Fibroblast of skin of left biceps (primary cell): Measurements from ENCODE around the gene CCDC8.
A peak's percentile ranks its signal among the peaks of the same experiment; 100 is the strongest.
"Not testable (repeated sequence)": the region's sequence is repeated elsewhere in the genome, so short reads cannot be mapped to it uniquely, and the experiment has no call there.

Source experiments
- DNase-seq, 2 experiments: peaks; one replicate each; pipeline ENCODE4 v3.0.0-alpha.2; 2013; ENCODE audit warnings: low read depth in 2 of 2

CCDC8 gene

GRCh38 chr19:46413262-46414031 is at the start of gene CCDC8:
CCDC8 (minus strand) TSS chr19:46413564; CDS start chr19:46412810, 754 bp downstream.
- peak; percentile 96 for DNase-seq

GRCh38 chr19:46461537-46461936 is 48.2 kb upstream of the CCDC8 start:
- DNase-seq = no peak

GRCh38 chr19:46460981-46461380 is 47.6 kb upstream of the CCDC8 start:
- no peak for DNase-seq

GRCh38 chr19:46460055-46460454 is 46.7 kb upstream of the CCDC8 start:
- DNase-seq = no peak

- no peak for DNase-seq
These were observed 43.6 kb upstream of the CCDC8 start for GRCh38 chr19:46456930-46457329.

GRCh38 chr19:46454244-46454643 is 40.9 kb upstream of the CCDC8 start:
- no peak for DNase-seq

- DNase-seq = no peak
These were observed 40.3 kb upstream of the CCDC8 start for GRCh38 chr19:46453661-46454060.

GRCh38 chr19:46452186-46452585 is 38.8 kb upstream of the CCDC8 start:
- DNase-seq = no peak

GRCh38 chr19:46451352-46451751 is 38.0 kb upstream of the CCDC8 start:
- DNase-seq = no peak

- DNase-seq = no peak
These were observed 37.4 kb upstream of the CCDC8 start for GRCh38 chr19:46450737-46451136.

GRCh38 chr19:46449228-46449627 is 35.9 kb upstream of the CCDC8 start:
- DNase-seq = no peak

- no peak for DNase-seq
These were observed 35.2 kb upstream of the CCDC8 start for GRCh38 chr19:46448601-46449000.

- no peak for DNase-seq
These were observed 34.5 kb upstream of the CCDC8 start for GRCh38 chr19:46447824-46448223.

GRCh38 chr19:46447006-46447405 is 33.6 kb upstream of the CCDC8 start:
- no peak for DNase-seq

- DNase-seq = no peak
These were observed 32.7 kb upstream of the CCDC8 start for GRCh38 chr19:46446021-46446420.

GRCh38 chr19:46442808-46443450 is 29.6 kb upstream of the CCDC8 start:
- DNase-seq = peak; percentile 47

GRCh38 chr19:46441866-46442265 is 28.5 kb upstream of the CCDC8 start:
- DNase-seq = no peak

- not testable (repeated sequence) for DNase-seq
These were observed 22.3 kb upstream of the CCDC8 start for GRCh38 chr19:46435689-46436088.

- DNase-seq = no peak
These were observed 21.6 kb upstream of the CCDC8 start for GRCh38 chr19:46435009-46435408.

GRCh38 chr19:46433470-46433869 is 20.1 kb upstream of the CCDC8 start:
- DNase-seq = not testable (repeated sequence)

GRCh38 chr19:46431824-46432223 is 18.5 kb upstream of the CCDC8 start:
- no peak for DNase-seq

- DNase-seq = no peak
These were observed 16.6 kb upstream of the CCDC8 start for GRCh38 chr19:46429999-46430398.
